Measurements from ENCODE around the gene RNF225.
"Not testable (repeated sequence)": the region's sequence is repeated elsewhere in the genome, so short reads cannot be mapped to it uniquely, and the experiment has no call there.

Gene RNF225

DNA sequence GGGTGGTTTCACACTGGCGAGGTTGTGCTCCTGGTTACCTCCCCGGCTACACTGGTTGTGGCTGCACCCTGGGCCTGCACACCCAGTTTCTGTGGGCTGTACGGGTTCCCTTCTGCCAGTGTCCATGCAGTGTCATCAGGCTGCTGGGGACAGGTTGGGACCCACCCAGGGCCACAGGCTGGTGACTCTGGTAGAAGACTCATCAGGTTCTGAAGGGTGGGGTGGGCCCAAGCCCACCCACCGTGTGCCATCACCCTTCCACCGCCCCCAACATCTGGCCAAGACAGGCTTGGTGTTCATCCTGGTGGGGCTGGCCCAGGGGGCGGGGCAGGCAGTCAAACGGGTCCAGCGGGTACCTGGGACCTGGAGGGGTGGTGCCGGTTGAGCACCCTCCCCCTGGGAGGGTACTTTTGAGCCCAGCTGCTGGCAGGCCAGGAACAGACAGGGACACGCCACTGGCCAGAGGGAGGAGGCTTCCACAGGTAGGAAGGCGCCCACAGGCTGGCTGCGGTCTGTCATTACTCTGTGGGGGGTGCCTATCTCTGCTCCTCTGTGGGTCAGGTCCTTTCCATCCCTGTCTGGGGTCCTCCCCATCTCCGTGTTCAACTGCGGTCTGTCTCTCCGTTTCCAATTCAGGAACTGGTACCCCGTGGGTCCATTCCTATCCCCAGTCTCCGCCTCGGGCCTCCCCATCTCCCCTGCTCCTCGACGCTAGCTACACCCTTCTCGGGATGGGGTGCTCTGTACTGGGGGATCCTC is at the start of gene RNF225:
Gene RNF225, plus strand, starts transcription at position 437 of the 759 bp plus-strand sequence. CDS start 434 bp downstream, outside the sequence.
- DNase-seq (ENCODE audit: low read depth in 3 of 3): no peak

GRCh38 chr19:58346961-58347929 is 48.2 kb upstream of the RNF225 start:
- peak; percentile 22 to 61 (median 43) for DNase-seq (ENCODE audit: low read depth in 3 of 3)

DNA sequence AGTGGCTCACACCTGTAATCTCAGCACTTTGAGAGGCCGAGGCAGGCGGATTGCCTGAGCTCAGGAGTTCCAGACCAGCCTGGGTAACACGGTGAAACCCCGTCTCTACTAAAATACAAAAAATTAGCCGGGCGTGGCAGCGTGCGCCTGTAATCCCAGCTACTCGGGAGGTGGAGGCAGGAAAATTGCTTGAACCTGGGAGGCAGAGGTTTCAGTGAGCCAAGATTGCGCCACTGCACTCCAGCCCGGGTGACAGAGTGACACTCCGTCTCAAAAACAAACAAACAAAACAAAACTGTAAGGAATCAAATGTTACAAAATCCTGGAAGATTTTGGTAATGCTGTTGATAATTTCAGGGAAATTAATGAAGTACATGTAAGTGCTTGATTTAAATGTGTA is 47.4 kb upstream of the RNF225 start:
- not testable (repeated sequence) for DNase-seq (ENCODE audit: low read depth in 3 of 3)

- no peak for DNase-seq (ENCODE audit: low read depth in 3 of 3)
Measured at GRCh38 chr19:58349590-58349989, 45.9 kb upstream of the RNF225 start.

- no peak for DNase-seq (ENCODE audit: low read depth in 3 of 3)
Measured at GRCh38 chr19:58350001-58350861, 45.2 kb upstream of the RNF225 start.

DNA sequence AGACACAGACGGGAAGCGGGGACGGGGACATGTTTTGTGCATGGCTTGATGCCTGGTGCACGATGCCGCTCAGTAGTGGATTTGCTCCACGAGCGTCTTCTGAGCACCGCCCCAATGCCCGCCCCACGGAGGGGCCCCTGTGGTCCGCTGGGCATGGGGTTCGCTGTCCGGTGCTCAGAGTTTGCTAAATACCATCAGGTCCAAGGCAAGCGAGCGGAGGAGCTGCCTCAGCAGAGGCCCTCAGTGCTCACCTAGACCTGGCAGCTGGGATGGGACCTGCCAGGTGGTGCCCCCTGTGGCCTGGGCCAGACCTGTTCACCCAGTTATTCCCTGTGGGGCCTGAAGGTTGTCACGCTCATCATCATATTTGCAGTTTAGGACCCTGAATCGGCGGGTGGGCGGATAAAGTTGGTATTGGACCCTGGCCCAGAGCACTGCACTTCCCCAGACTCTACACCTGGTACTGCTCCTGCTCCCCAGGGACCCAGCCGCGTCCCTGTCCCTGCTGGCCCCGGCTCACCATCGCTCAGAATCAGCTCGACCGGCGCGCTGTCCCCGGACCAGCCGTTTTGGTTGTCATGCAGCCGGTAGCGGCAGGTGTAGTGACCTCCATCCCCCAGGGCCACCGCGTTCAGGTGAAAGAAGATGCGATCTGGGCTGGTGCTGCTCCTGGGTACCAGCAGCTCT is 44.4 kb upstream of the RNF225 start:
- DNase-seq (ENCODE audit: low read depth in 3 of 3): no peak

DNA sequence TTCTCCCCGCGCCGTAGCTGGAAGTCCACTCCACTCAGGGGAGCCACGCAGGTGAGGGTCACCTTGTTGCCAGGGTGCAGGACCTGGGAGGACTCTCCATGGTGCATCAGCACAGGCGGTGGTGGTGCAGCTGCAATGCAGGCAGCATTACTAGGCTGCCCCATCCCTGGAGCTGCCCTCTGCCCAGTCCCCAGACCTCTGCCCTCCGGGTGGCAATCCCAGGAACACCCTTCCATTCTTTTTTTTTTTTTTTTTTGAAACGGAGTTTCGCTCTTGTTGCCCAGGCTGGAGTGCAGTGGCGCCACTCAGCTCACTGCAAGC is 43.9 kb upstream of the RNF225 start:
- DNase-seq (ENCODE audit: low read depth in 3 of 3): no peak

DNA sequence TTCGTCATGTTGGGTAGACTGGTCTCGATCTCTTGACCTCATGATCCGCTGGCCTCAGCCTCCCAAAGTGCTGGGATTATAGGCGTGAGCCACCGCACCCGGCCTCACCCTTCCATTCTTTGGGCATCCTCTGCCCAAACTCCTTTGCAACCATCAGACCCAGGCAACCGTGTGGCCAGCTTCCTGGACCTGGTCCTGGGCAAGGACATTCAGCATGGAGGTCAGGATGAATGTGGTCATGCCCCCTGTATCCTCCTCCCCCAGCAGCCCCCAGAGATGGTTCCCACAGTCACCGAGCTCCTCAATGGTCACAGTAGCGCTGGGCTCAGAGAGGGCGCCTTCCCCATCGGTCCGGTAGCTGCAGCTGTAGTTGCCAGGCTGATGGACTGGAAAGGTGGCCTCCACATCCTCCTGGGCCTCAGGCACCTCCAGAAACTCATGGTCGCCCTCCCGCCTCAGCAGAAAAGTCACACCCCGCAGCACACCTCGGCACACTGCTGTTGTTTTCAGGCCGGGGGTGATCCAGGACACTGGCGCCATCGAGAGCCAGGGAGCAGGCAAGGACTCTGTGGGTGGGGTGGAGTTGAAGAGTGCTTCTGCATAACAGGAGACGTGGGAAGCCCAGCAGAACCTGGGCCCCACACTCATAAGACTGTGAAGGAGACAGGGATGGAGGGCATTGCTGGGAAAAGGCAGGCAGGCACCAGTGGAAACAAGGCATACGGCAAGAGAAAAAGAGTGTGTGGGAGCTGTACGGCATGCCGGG is 43.3 kb upstream of the RNF225 start:
- DNase-seq (ENCODE audit: low read depth in 3 of 3): no peak

GRCh38 chr19:58352760-58353671 is 42.4 kb upstream of the RNF225 start, which contains the start of gene A1BG:
Gene A1BG (minus strand): TSS chr19:58353492. CDS start chr19:58353437, 55 bp downstream.
- DNase-seq (ENCODE audit: low read depth in 3 of 3): no peak

DNA sequence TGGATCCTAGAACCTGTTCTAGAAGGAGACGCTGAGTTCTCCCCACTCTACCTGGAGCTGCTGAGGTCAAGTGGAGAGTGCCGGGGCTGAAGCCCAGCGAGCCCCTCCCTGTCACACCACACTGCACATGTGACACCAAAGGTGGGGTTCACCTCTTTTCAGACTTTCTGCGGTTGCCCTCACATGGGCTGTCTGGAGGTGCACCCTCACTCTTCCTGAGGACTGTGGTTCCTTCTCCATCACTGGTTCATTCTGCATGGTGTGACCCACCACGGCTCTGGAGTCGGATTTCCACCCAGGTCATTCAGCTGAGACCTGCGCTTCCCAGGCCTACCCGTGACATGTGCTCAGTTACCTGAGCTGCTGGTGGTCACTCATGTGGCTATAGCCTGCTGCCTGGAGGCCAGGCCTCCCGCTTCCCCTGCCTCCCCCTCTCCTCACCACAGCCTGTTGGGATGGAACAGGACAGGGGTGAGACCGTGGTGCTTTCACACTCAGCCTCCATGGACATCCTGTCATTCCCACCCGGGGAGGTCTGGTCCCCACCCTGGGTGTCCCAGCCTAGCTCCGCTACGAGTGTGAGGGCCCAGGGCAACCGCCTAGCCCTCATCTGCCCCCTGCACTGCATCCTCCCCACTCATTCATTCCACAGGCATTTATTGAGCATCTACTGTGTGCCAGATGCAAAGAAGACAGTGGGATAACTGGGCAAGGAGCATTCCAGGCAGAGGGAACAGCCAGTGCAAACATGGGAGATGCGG is 41.6 kb upstream of the RNF225 start:
- DNase-seq (ENCODE audit: low read depth in 3 of 3): no peak

DNA sequence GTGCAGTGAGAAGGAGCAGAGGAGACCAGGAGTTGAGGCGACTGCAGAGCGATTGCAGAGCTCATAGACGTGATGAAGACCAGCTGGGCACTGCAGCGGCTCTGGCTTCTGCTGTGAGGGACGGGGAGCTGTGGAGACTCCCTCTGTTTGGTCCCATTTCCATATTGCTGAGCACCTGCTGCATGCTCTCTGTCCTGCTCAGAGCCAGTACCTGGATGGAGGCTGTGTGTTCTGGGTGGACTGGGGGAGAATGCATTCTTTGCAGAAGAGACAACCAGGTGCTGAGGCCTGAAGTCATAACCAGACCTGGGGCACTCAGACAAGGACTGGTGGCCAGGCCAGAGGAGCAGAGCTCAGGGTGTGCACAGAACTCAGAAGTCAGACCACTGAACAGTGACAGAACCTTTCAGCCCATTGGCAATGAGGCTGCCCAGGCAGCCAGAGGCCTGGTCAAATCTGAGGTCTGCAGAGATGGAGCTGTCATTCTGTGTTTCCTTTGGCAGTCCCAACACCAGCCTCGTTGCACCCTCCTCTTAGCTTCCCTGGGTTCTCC is 40.9 kb upstream of the RNF225 start:
- no peak for DNase-seq (ENCODE audit: low read depth in 3 of 3)

DNA sequence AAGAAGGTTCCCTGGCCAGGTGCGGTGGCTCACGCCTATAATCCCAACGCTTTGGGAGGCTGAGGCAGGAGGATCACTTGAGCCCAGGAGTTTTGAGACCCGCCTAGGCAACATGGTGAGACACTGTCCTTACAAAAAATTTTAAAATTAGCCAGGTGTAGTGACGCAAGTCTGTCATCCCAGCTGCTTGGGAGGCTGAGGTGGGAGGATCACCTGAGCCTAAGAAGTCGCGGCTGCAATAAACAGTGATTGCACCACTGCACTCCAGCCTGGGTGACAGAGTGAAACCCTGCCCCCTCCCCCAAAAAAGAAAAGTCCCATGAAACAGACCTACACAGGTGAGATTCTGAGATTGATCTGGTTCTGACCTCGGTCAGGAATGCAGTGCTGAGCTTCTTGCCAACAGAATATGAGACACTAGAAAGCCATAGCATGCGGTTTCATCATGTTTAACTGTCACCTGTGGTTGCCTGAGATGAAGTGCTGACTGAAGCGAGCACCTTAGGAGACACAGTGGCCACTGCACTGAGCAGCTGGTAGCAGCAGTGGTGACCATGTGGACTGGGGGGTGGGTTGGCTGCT is 40.1 kb upstream of the RNF225 start:
- DNase-seq (ENCODE audit: low read depth in 3 of 3): no peak

GRCh38 chr19:58355908-58356765 is 39.3 kb upstream of the RNF225 start:
- DNase-seq (ENCODE audit: low read depth in 3 of 3): peak in 1 of 3 experiments; percentile 34

DNA sequence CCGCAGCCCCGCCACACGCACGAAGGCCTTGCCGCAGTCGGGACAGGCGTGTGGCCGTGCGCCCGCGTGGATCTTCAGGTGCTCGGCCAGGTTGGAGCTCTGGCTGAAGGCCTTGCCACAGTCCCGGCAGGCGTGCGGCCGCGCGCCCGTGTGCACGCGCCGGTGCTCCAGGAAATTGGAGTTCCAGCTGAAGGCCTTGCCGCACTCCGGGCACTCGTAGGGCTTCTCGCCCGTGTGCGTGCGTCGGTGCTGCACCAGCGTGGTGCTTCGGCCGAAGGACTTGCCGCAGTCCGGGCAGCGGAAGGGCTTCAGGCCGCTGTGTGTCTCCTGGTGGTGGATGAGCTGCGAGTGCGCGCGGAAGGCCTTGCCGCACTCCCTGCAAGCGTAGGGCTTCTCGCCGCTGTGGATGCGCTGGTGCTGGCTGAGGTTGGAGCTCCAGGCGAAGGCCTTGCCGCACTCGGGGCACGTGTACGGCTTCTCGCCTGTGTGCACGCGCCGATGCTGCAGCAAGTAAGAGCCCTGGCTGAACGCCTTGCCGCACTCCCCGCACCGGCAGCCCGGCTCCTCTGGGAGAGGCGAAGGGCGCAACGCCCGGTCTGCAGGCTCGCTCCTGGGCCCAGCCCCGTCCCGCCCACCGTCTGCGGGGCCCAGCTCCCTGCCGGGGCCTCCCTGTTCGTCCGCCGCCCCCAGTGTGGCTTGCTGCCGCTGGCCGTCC is 38.5 kb upstream of the RNF225 start:
- no peak for DNase-seq (ENCODE audit: low read depth in 3 of 3)

- DNase-seq (ENCODE audit: low read depth in 3 of 3): no peak
Measured at GRCh38 chr19:58357481-58358145, 37.8 kb upstream of the RNF225 start.

DNA sequence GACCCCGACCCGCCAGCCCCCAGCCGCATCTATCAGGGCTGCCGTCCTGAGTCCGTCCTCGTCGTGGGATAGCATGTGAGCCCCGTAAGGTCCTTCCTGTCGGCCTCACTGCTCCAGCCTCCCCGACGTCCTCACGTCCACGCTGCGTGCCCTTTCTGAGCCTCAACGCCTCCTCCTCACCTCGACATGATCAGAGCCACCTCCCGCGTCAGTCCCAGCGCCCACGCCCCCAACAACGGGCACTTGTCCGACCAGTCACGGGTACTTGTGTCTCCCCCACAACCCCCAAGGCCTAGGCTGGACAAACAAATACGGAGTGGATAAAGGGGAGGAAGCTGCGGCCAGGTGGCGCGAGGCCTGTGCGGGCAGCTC is 33.6 kb upstream of the RNF225 start:
- peak in 2 of 3 experiments; percentile 21 to 62 for DNase-seq (ENCODE audit: low read depth in 3 of 3)

All from stimulated activated CD4-positive, alpha-beta T cell treated with anti-CD3 and anti-CD28 coated beads, TNF-alpha, amount 100 ng/mL, for 24 hours (primary cell).